GM12873 (cell line): Measurements from ENCODE around the gene PIWIL4.

Experiments
- CTCF ChIP-seq: IDR thresholded peaks from 2 replicates; pipeline ENCODE4 v1.5.1; 2012; ENCODE audit warnings: low read depth, mild to moderate bottlenecking, moderate library complexity, low read length, control low read depth; ENCODE audit not compliant: insufficient read depth; ENCODE audit errors: missing control alignments

The PIWIL4 gene

GRCh38 chr11:94577841-94578240, 10.7 kb downstream of the PIWIL4 start:
- TF ChIP-seq CTCF = no peak

GRCh38 chr11:94581926-94582325, 14.8 kb downstream of the PIWIL4 start:
- TF ChIP-seq CTCF = no peak

DNA sequence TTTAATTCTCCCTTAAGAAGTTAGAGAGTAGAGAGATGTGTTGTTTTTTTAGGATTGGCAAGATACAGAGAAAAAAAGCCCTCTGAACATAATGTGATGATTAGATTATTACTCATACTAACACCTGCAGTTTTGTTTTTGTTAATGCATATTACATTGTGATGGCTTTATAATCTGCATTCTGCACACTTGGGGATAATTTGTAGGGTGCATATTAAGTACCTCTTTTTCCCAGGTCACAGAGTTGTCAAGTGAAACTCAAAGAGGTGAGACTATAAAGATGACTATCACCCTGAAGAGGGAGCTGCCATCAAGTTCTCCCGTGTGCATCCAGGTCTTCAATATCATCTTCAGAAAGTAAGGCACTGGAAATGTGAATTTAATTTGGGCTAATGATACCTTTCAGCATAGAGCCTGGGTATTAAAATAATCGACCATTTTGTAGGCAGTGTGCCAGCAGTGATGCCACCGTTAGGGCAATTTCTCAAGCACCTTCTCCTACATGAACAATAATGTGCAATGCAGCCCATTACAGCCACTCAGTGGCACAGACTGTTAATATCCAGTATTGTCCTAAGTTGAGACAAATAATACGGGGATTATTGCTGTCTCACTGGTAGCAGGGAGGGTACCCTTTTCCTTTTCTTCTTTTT, 16.2 kb downstream of the PIWIL4 start:
- no peak for TF ChIP-seq CTCF

DNA sequence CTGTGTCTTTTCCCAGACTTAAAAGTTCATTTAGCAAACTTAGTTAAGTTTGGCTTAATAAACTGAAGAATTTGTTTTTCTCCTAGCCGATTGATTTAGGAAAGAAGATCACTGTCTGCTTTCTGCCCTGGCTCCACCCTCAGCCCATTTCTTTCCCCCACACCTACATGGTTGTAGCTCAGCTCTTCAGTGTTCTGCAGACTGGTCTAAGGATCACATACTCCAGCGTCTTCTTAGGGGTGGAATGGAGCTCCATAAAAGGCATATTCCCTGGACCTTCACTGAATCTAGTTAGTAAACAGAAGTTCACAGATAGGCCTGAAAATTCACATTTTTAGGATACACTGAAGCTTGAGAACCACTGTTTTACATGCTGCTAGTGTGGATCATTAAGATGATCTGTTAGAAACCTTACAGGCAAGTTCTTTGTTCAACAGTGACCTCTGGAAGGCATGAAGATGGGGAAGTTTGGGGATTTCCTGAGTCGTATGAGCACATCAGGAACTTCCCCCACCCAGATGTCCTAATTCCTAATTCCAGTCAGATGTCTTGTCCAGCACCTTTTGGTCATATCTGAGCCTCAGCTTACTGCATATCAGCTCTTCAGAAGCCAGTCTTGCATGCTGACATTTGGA, 16.8 kb downstream of the PIWIL4 start:
- no peak for TF ChIP-seq CTCF

DNA sequence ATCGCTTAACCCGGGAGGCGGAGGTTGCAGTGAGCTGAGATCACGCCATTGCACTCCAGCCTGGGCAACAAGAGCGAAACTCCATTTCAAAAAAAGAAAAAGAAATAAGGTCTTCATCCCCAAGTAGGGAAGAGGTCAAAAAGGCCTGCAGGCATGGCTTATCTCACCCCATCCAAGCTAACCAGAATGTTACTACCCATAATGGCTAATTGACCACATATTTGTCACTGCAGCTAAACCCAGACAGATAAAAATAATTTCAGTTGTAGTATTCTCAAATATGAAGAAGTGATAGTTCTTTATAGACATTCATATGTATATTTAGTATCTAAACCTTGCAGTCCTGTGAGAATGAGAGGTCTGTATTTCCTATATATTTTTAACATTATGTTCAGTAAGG, 17.8 kb downstream of the PIWIL4 start:
- no peak for TF ChIP-seq CTCF

DNA sequence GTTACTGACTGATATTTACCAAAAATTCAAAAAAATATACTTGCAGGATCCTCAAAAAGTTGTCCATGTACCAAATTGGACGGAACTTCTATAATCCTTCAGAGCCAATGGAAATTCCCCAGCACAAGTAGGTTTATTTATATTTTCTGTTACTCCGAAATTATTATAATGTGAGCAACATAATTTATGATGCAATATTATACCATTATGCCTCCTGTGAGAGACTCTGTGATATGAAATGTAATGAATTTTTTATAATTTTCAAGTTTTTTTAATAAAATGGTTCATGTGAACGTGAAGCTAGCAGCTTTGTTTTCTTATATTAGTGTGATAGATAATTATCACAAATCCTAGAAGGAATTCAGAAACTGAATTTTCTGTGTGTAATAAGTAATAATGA, 18.2 kb downstream of the PIWIL4 start:
- TF ChIP-seq CTCF = no peak

- TF ChIP-seq CTCF = no peak
Observed at GRCh38 chr11:94586546-94586945, 19.4 kb downstream of the PIWIL4 start.
